ENCODE measurements around the gene NAGA. TPM values are rescaled to one million over a fixed set of nuclear protein-coding genes. Genes with fewer than 3 reads are reported as not detected.

The NAGA gene
- total RNA-seq, 1 experiment from 2014 or later, result 27.2 TPM

DNA sequence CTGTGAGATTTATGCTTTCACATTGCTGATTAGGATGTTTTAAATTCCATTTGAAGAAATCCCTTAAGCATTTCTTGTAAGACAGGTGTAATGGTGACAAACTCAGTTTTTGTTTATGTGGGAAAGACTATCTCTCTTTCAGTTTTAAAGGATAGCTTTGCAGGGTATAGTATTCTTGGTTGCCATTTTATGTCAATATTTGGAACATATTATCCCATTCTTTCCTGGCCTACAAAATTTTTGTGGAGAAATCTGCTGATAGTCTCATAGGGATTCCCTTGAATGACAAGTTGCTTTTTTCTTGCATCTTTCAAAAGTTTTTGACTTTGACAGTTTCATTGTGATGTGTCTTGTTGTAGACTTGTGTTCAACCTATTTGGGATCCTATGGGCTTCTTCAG is 28.8 kb downstream of the NAGA start:
- Histone ChIP-seq H3K36me3 (ENCODE audit: low read depth, low read length) (no peaks in the 10 kb centered on the region), H3K4me1 (ENCODE audit: insufficient read depth, low read length) (no peaks in the 10 kb centered on the region), H4K20me1 (ENCODE audit: low read length) (no peaks in the 10 kb centered on the region), H3F3A (ENCODE audit: low read length, unreplicated experiment) (no peaks in the 10 kb centered on the region), H3K27ac (ENCODE audit: low read length) (no peak overlapping the region), H3K9me2 (replicated peaks; ENCODE audit: low read length) (no peaks in the 10 kb centered on the region), H3K4me3 (ENCODE audit: low read length) (no peak overlapping the region), H2AFZ (ENCODE audit: low read length) (no peak overlapping the region), H3K79me2 (ENCODE audit: low read length) (no peaks in the 10 kb centered on the region), H3K27me3 (ENCODE audit: low read length) (no peaks in the 10 kb centered on the region), H3K4me2 (ENCODE audit: low read length) (no peak overlapping the region), H3K9ac (ENCODE audit: low read length) (no peak overlapping the region), H3K9me3 (ENCODE audit: low read length) (no peaks in the 10 kb centered on the region)
- DNase-seq, result no peak
- no peak for TF ChIP-seq EZH2phosphoT487 (IDR thresholded peaks at IDR 0.05; ENCODE audit: borderline replicate concordance, low read length)
- ChIA-PET CTCF (no interaction called here), POLR2A (ENCODE audit: unreplicated experiment) (no interaction called here)
- intact Hi-C loops (cut with micrococcal nuclease), result no loop called here
- no peak for ATAC-seq
- no TSS peak for BruUV-seq (replicated peaks)

DNA sequence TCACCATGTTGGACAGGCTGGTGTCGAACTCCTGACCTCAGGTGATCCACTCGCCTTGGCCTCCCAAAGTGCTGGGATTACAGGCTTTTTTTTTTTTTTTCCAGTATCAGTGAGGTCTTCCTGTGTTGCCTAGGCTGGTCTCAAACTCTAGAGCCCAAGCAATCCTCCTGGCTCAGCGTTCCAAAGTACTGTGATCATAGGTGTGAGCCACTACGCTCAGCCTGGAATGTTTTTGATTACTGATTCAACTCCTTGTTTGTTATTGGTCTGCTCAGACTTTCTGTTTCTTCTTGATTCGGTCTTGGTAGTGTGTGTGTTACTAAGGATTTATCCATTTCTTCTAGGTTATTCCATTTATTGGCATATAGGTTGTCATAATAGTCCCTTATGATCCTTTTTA is 31.3 kb downstream of the NAGA start:
- ATAC-seq (no peak), DNase-seq (no peak)
- BruUV-seq (replicated peaks), result no TSS peak
- H3K9ac ChIP-seq (ENCODE audit: low read length), result no peak overlapping the region
- no peaks in the 10 kb centered on the region for H3K27me3 ChIP-seq (ENCODE audit: low read length)
- H3F3A ChIP-seq (ENCODE audit: low read length, unreplicated experiment), result no peaks in the 10 kb centered on the region
- H3K36me3 ChIP-seq (ENCODE audit: low read depth, low read length), result no peaks in the 10 kb centered on the region
- no peaks in the 10 kb centered on the region for H3K4me1 ChIP-seq (ENCODE audit: insufficient read depth, low read length)
- POLR2A ChIA-PET (ENCODE audit: unreplicated experiment), result no interaction called here
- H2AFZ ChIP-seq (ENCODE audit: low read length), result no peak overlapping the region
- H3K4me2 ChIP-seq (ENCODE audit: low read length), result no peak overlapping the region
- TF ChIP-seq EZH2 (IDR thresholded peaks at IDR 0.05; ENCODE audit: low read length, unreplicated experiment) (no peak), EZH2phosphoT487 (IDR thresholded peaks at IDR 0.05; ENCODE audit: borderline replicate concordance, low read length) (no peak), CTCF (conservative IDR thresholded peaks at IDR 0.05; ENCODE audit: low read depth, low read length) (no peak)
- intact Hi-C loops (cut with micrococcal nuclease), result no loop called here
- H3K27ac ChIP-seq (ENCODE audit: low read length), result no peak overlapping the region
- no peak overlapping the region for H3K4me3 ChIP-seq (ENCODE audit: low read length)
- CTCF ChIA-PET, result no interaction called here
- no peaks in the 10 kb centered on the region for H4K20me1 ChIP-seq (ENCODE audit: low read length)
- H3K9me3 ChIP-seq (ENCODE audit: low read length), result no peaks in the 10 kb centered on the region
- H3K9me2 ChIP-seq (replicated peaks; ENCODE audit: low read length), result no peaks in the 10 kb centered on the region
- no peaks in the 10 kb centered on the region for H3K79me2 ChIP-seq (ENCODE audit: low read length)

DNA sequence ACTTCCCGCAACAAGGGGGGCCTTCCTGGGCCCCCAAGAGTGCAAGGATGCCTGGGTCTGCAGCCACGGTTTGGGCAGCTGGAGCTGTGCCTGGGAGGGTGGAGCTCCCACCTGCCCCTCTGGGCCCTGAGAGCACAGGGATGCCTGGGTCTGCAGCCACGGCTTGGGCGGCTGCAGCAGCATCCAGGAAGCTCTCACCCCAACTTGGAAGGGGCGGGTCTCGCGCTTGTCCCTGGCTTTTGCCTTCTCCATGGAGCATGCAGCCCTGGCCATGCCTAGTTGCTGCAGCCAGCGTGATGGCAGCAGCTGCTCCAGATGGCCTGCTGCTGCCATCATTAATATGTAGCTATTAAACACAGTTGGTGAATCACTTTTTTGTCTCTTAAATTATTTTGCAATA is 35.4 kb downstream of the NAGA start:
- Histone ChIP-seq H2AFZ (ENCODE audit: low read length) (no peak overlapping the region), H3K4me1 (ENCODE audit: insufficient read depth, low read length) (no peaks in the 10 kb centered on the region), H3K9ac (ENCODE audit: low read length) (no peak overlapping the region), H3K4me3 (ENCODE audit: low read length) (no peak overlapping the region), H3F3A (ENCODE audit: low read length, unreplicated experiment) (no peaks in the 10 kb centered on the region), H3K9me3 (ENCODE audit: low read length) (no peaks in the 10 kb centered on the region), H3K36me3 (ENCODE audit: low read depth, low read length) (no peaks in the 10 kb centered on the region), H3K27me3 (ENCODE audit: low read length) (no peaks in the 10 kb centered on the region), H4K20me1 (ENCODE audit: low read length) (no peaks in the 10 kb centered on the region), H3K4me2 (ENCODE audit: low read length) (no peak overlapping the region), H3K9me2 (replicated peaks; ENCODE audit: low read length) (no peaks in the 10 kb centered on the region), H3K27ac (ENCODE audit: low read length) (no peak overlapping the region), H3K79me2 (ENCODE audit: low read length) (no peaks in the 10 kb centered on the region)
- BruUV-seq (replicated peaks), result no TSS peak
- intact Hi-C loops (cut with micrococcal nuclease), result no loop called here
- CTCF ChIA-PET, result no interaction called here
- ATAC-seq (no peak), DNase-seq (no peak)
- TF ChIP-seq EZH2phosphoT487 (IDR thresholded peaks at IDR 0.05; ENCODE audit: borderline replicate concordance, low read length) (no peak), CTCF (conservative IDR thresholded peaks at IDR 0.05; ENCODE audit: low read depth, low read length) (no peak), EZH2 (IDR thresholded peaks at IDR 0.05; ENCODE audit: low read length, unreplicated experiment) (no peak)
- POLR2A ChIA-PET (ENCODE audit: unreplicated experiment), result interaction anchor here (0.6 kb wide), 1 partner anchor 980 kb away, joined by 3 read pairs; no protein-coding TSS in a partner anchor
